ENCODE results near the gene MAP3K14. TPM values are rescaled to one million over a fixed set of nuclear protein-coding genes. Genes with fewer than 3 reads are reported as not detected.

Gene MAP3K14
- total and polyA plus RNA-seq, 10 of the 15 experiments (the other 5 are each of a cell fraction or from before 2014, with no cell fraction given) = 2.1 to 33.3 (median 19.7) TPM

DNA sequence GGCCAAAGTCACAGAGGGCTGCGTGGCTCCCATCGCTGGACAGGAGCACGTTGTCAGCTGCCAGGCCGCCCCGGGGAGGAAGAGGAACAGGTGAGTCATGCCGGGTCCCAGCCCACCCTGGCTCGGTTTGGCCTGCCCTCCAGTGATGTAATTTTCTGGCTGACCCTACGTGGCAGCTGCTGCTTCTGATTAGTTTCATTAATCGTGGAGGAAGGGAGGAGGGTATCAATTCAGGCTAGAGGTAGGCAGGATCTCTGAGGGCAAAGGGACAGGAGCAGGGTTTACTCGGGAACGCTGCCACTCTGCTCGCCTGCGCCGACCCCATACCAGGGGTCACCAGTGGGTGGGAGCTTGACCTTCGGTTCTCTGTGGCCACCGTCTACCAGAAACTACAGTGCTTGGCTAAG, 43.3 kb downstream of the MAP3K14 start:
- Histone ChIP-seq H3K4me1 (ENCODE audit: control insufficient read depth, insufficient read depth, low read length) (peaks cover 8% of the 10 kb centered on the region; the same call in 1 of the 2 replicates), H3K79me2 (ENCODE audit: control insufficient read depth, insufficient read depth, low read length) (no peaks in the 10 kb centered on the region), H4K20me1 (ENCODE audit: control insufficient read depth, insufficient read depth) (no peaks in the 10 kb centered on the region), H3K9ac (ENCODE audit: control insufficient read depth, insufficient read depth, low read length) (no peak overlapping the region), H3K9me3 (replicated peaks; ENCODE audit: control insufficient read depth, insufficient read depth, low read length) (no peaks in the 10 kb centered on the region), H3K4me3 (no peak overlapping the region), H3K4me2 (ENCODE audit: control insufficient read depth, insufficient read depth) (no peak overlapping the region), H3K36me3 (ENCODE audit: control insufficient read depth in 2 of 2, insufficient read depth in 2 of 2, low read length in 1 of 2) (peaks cover 32 to 41% of the 10 kb centered on the region in 2 experiments), H3K27ac (ENCODE audit: control insufficient read depth, insufficient read depth) (no peak overlapping the region), H2AFZ (ENCODE audit: control insufficient read depth, low read depth, low read length) (no peak overlapping the region), H3K27me3 (replicated peaks in 1 of 2; ENCODE audit: control insufficient read depth in 2 of 2, insufficient read depth in 2 of 2, low read length in 1 of 2) (no peaks in the 10 kb centered on the region)
- in situ Hi-C loops (cut with MboI) = loop anchor here (25.0 kb wide), 1 partner anchor 339 kb away; no protein-coding TSS in a partner anchor
- SMC1A ChIA-PET (ENCODE audit: uncharacterized antibody, unreplicated experiment) = interaction anchor here (1.1 to 6.0 kb wide), 2 partner anchors 54 to 113 kb away, joined by 3 to 184 read pairs; no protein-coding TSS in a partner anchor
- no peak for DNase-seq (ENCODE audit: low read depth, low spot score)
- intact Hi-C loops (cut with micrococcal nuclease; ENCODE audit: unreplicated experiment) = no loop called here
- no peak for TF ChIP-seq RBBP5 (conservative IDR thresholded peaks at IDR 0.05)
- FAIRE-seq = no peak
- CTCF ChIA-PET = interaction anchor here (1.7 to 10.7 kb wide), 4 partner anchors 38 to 114 kb away, joined by 3 to 291 read pairs (median 149); partner anchors contain the start of genes FMNL1 and MAP3K14
- no peak for ATAC-seq
- WGBS (ENCODE audit: insufficient coverage, insufficient replicate concordance, low lambda C conversion rate, missing lambda C conversion rate) = 91% methylated on average over 16 of the region's 16 CpGs
- POLR2A ChIA-PET = no interaction called here
- RAD21 ChIA-PET (ENCODE audit: unreplicated experiment) = interaction anchor here (1.6 kb wide), 1 partner anchor 55 kb away, joined by 3 read pairs; no protein-coding TSS in a partner anchor
- no TSS peak for BruUV-seq (replicated peaks)

DNA sequence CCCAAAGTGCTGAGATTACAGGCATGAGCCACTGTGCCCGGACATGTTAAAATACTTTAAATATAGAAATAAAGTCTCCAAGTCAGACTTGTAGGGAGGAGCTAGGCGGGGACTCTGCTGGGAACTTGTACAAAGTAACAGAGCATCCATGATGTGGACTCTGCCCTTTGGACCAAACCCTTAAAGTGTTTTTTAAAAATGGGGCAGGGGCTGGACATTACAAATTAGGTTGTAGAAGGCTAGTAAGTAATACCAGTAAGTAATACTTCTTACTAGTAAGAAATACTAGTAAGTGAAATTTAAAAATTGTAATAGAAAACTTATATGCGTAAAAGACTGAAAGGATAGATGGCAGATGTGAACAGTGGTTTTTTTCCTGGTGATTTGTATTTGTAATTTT, 45.2 kb downstream of the MAP3K14 start:
- Histone ChIP-seq H3K79me2 (ENCODE audit: control insufficient read depth, insufficient read depth, low read length) (no peaks in the 10 kb centered on the region), H3K27ac (ENCODE audit: control insufficient read depth, insufficient read depth) (no peak overlapping the region), H3K36me3 (ENCODE audit: control insufficient read depth in 2 of 2, insufficient read depth in 2 of 2, low read length in 1 of 2) (peaks cover 44 to 53% of the 10 kb centered on the region in 2 experiments), H3K27me3 (replicated peaks in 1 of 2; ENCODE audit: control insufficient read depth in 2 of 2, insufficient read depth in 2 of 2, low read length in 1 of 2) (no peaks in the 10 kb centered on the region), H4K20me1 (ENCODE audit: control insufficient read depth, insufficient read depth) (0 out of 2 replicates have a peak, but pooled peaks cover 2% of the 10 kb centered on the region), H3K4me1 (ENCODE audit: control insufficient read depth, insufficient read depth, low read length) (0 out of 2 replicates have a peak, but pooled peaks cover 4% of the 10 kb centered on the region), H3K9ac (ENCODE audit: control insufficient read depth, insufficient read depth, low read length) (no peak overlapping the region), H3K4me2 (ENCODE audit: control insufficient read depth, insufficient read depth) (no peak overlapping the region), H3K4me3 (no peak overlapping the region), H2AFZ (ENCODE audit: control insufficient read depth, low read depth, low read length) (no peak overlapping the region), H3K9me3 (replicated peaks; ENCODE audit: control insufficient read depth, insufficient read depth, low read length) (no peaks in the 10 kb centered on the region)
- no peak for FAIRE-seq
- ChIA-PET POLR2A (interaction anchor here (0.7 kb wide), 1 partner anchor 136 kb away, joined by 3 read pairs; no protein-coding TSS in a partner anchor), SMC1A (ENCODE audit: uncharacterized antibody, unreplicated experiment) (interaction anchor here (1.1 to 1.6 kb wide), 2 partner anchors 41 to 118 kb away, joined by 3 to 5 read pairs; no protein-coding TSS in a partner anchor), CTCF (interaction anchor here (0.8 to 10.7 kb wide), 14 partner anchors 9 to 122 kb away, joined by 3 to 104 read pairs (median 4); partner anchors contain the start of gene FMNL1), RAD21 (ENCODE audit: unreplicated experiment) (interaction anchor here (1.0 to 3.6 kb wide), 2 partner anchors 52 to 114 kb away, joined by 3 to 15 read pairs; no protein-coding TSS in a partner anchor)
- BruUV-seq (replicated peaks) = no TSS peak
- intact Hi-C loops (cut with micrococcal nuclease; ENCODE audit: unreplicated experiment) = no loop called here
- in situ Hi-C loops (cut with MboI) = loop anchor here (25.0 kb wide), 1 partner anchor 341 kb away; no protein-coding TSS in a partner anchor
- over 99% methylated on average over 3 of the region's 3 CpGs for WGBS (ENCODE audit: insufficient coverage, insufficient replicate concordance, low lambda C conversion rate, missing lambda C conversion rate)
- TF ChIP-seq, protein P1, sequence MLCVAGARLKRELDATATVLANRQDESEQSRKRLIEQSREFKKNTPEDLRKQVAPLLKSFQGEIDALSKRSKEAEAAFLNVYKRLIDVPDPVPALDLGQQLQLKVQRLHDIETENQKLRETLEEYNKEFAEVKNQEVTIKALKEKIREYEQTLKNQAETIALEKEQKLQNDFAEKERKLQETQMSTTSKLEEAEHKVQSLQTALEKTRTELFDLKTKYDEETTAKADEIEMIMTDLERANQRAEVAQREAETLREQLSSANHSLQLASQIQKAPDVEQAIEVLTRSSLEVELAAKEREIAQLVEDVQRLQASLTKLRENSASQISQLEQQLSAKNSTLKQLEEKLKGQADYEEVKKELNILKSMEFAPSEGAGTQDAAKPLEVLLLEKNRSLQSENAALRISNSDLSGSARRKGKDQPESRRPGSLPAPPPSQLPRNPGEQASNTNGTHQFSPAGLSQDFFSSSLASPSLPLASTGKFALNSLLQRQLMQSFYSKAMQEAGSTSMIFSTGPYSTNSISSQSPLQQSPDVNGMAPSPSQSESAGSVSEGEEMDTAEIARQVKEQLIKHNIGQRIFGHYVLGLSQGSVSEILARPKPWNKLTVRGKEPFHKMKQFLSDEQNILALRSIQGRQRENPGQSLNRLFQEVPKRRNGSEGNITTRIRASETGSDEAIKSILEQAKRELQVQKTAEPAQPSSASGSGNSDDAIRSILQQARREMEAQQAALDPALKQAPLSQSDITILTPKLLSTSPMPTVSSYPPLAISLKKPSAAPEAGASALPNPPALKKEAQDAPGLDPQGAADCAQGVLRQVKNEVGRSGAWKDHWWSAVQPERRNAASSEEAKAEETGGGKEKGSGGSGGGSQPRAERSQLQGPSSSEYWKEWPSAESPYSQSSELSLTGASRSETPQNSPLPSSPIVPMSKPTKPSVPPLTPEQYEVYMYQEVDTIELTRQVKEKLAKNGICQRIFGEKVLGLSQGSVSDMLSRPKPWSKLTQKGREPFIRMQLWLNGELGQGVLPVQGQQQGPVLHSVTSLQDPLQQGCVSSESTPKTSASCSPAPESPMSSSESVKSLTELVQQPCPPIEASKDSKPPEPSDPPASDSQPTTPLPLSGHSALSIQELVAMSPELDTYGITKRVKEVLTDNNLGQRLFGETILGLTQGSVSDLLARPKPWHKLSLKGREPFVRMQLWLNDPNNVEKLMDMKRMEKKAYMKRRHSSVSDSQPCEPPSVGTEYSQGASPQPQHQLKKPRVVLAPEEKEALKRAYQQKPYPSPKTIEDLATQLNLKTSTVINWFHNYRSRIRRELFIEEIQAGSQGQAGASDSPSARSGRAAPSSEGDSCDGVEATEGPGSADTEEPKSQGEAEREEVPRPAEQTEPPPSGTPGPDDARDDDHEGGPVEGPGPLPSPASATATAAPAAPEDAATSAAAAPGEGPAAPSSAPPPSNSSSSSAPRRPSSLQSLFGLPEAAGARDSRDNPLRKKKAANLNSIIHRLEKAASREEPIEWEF (IDR thresholded peaks at IDR 0.05; ENCODE audit: insufficient replicate concordance, low read depth, low read length) = no peak
- TF ChIP-seq BHLHE40 (IDR thresholded peaks at IDR 0.05; ENCODE audit: borderline replicate concordance in 1 of 2, low read depth in 2 of 2, low read length in 1 of 2) (no peak), BMI1 (IDR thresholded peaks at IDR 0.05; ENCODE audit: borderline replicate concordance) (no peak), RBBP5 (conservative IDR thresholded peaks at IDR 0.05) (no peak), HDAC2 (IDR thresholded peaks at IDR 0.05) (no peak), SP1 (IDR thresholded peaks at IDR 0.05; ENCODE audit: low read depth, low read length) (no peak)
- ATAC-seq = no peak
- DNase-seq (ENCODE audit: low read depth, low spot score) = no peak

Measured in GM12878 (cell line).